AG09309 (cell line): Measurements from ENCODE around the gene GIGYF2.

Experiments used
- DNase-seq: peaks from one replicate; pipeline ENCODE4 v3.0.0-alpha.2; 2010; ENCODE audit warnings: low read depth
- H3K4me3 ChIP-seq: 2 replicates; pipeline ENCODE4 v1.5.1; 2011; ENCODE audit warnings: mild to moderate bottlenecking, low read depth, low read length, moderate library complexity; ENCODE audit not compliant: control insufficient read depth
- CTCF ChIP-seq: IDR thresholded peaks from 2 replicates; pipeline ENCODE4 v1.5.1; 2011; ENCODE audit warnings: mild to moderate bottlenecking, low read depth, low read length, inconsistent platforms; ENCODE audit not compliant: insufficient read depth, control insufficient read depth; ENCODE audit errors: missing control alignments

Gene GIGYF2

GRCh38 chr2:232884001-232884421 is 186.9 kb downstream of the GIGYF2 start:
- H3K4me3 ChIP-seq, result no peak overlapping the region
- TF ChIP-seq CTCF, result no peak
- DNase-seq, result no peak

- no peak overlapping the region for H3K4me3 ChIP-seq
- TF ChIP-seq CTCF, result no peak
- no peak for DNase-seq
Observed at GRCh38 chr2:232884549-232885263, 187.6 kb downstream of the GIGYF2 start.

- no peak overlapping the region for H3K4me3 ChIP-seq
- no peak for TF ChIP-seq CTCF
- DNase-seq, result no peak
Observed at GRCh38 chr2:232885264-232885961, 188.3 kb downstream of the GIGYF2 start.

- no peak for DNase-seq
- no peak overlapping the region for H3K4me3 ChIP-seq
- no peak for TF ChIP-seq CTCF
Observed at GRCh38 chr2:232886176-232886575, 189.0 kb downstream of the GIGYF2 start.

- no peak overlapping the region for H3K4me3 ChIP-seq
- DNase-seq, result no peak
- TF ChIP-seq CTCF, result no peak
Observed at GRCh38 chr2:232886632-232887031, 189.5 kb downstream of the GIGYF2 start.

- no peak for DNase-seq
- TF ChIP-seq CTCF, result no peak
- no peak overlapping the region for H3K4me3 ChIP-seq
Observed at GRCh38 chr2:232887171-232887850, 190.2 kb downstream of the GIGYF2 start.
